GM12865 (cell line): Measurements from ENCODE around the gene PER2.
A peak's percentile ranks its signal among the peaks of the same experiment; 100 is the strongest.

Experiments used
- DNase-seq: peaks from one replicate; pipeline ENCODE4 v3.0.0; 2010; ENCODE audit warnings: low read depth
- H3K4me3 ChIP-seq: 2 replicates; pipeline ENCODE4 v1.5.1; 2011; ENCODE audit warnings: mild to moderate bottlenecking, low read depth, low read length, control low read depth
- CTCF ChIP-seq: IDR thresholded peaks from 2 replicates; pipeline ENCODE4 v1.5.1; 2011; ENCODE audit warnings: low read length, control low read depth, low read depth, inconsistent platforms; ENCODE audit not compliant: insufficient read depth; ENCODE audit errors: missing control alignments

Gene PER2

GRCh38 chr2:238291550-238292281, 3.3 kb upstream of the PER2 start:
- no peak overlapping the region for H3K4me3 ChIP-seq
- DNase-seq: no peak
- no peak for TF ChIP-seq CTCF

DNA sequence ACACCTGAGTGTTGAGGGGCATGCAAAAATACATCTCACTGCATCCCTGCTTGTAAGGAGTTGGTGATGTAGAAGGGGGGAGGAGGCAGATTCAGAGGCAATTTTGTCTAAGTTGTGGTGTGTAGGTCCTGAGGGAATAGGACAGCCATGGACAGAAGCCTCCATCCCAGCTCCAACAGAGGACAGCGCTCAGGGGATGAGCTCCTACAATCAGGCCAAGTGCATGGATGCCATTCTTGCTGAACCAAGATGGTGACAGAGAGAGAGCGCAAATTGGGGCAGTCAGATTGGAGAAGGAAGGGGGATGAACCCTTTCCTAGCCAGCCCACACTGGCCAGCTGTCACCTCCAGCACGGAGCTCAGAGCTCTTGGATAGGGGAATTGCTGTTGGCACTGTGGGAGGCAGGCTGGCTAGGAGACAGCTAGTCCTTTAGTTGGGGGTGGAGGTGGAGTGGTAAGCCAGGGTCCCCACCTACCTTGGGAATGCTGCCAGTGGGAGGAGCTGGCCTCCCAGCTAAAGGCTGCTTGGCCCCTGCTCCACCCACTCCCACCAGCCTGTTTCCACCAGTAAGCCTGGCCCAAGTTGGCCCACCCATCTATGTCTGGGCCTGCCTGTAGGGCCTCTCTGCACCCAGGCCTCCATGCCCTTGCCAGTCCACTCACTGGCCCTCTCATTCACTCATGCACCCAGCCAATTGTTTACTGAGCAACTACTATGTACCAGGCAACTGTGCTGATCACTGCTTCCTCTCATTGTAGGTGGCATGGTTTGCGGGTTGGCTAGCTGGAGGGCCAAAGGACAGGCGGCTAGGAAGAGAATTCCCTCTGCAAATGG, 2.5 kb upstream of the PER2 start:
- no peak for TF ChIP-seq CTCF
- no peak overlapping the region for H3K4me3 ChIP-seq
- DNase-seq: no peak

DNA sequence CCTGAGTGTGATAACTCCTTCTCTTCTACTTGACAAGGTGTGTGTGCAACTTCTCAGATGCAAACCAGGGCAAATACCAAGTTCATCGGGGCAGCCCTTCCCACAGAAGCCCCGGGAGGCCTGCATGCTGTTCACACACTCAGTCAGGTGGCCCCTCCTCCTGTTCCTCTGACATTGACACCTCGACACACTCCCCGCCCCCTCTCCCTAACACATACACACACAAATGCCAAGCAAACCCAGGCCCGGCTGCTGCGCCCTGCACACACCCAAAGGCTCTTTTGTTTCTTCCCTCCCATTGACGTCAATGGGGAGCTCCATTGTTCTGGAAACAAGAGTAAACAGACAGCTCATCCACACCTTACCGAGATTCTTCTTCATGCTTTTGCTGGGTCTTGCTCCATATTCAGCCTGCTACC, 1.7 kb upstream of the PER2 start:
- peak; percentile 50 for DNase-seq
- H3K4me3 ChIP-seq: peak overlapping the region; percentile 68
- TF ChIP-seq CTCF: no peak

- DNase-seq: peak; percentile 42
- peak overlapping the region; percentile 68 for H3K4me3 ChIP-seq
- TF ChIP-seq CTCF: no peak
These were observed 1.2 kb upstream of the PER2 start for GRCh38 chr2:238289574-238289973.

GRCh38 chr2:238288650-238289573, 502 bp upstream of the PER2 start:
- peak; percentile 99 for DNase-seq
- peak overlapping the region; percentile 68 for H3K4me3 ChIP-seq
- peak; percentile 27 for TF ChIP-seq CTCF

GRCh38 chr2:238286987-238287736, 1.2 kb downstream of the PER2 start:
- TF ChIP-seq CTCF: no peak
- H3K4me3 ChIP-seq: peak overlapping the region; percentile 95
- DNase-seq: no peak
